ENCODE results near the gene PNPLA2. TPM values are rescaled to one million over a fixed set of nuclear protein-coding genes. Genes with fewer than 3 reads are reported as not detected.
A peak's percentile ranks its signal among the peaks of the same experiment; 100 is the strongest.

PNPLA2 gene
- total RNA-seq, 2 experiments from 2014 or later: 24.7 to 26.2 TPM

- Mint-ChIP-seq H3K36me3 (ENCODE audit: low read depth) (peaks cover 7% of the 10 kb centered on the region), H3K4me3 (peak overlapping the region; percentile 65), H3K4me1 (peaks cover 27% of the 10 kb centered on the region), H3K27ac (no peak overlapping the region), H3K27me3 (peaks cover 4% of the 10 kb centered on the region), H3K9me3 (ENCODE audit: low read depth) (no peaks in the 10 kb centered on the region)
- intact Hi-C loops (cut with DNase I, micrococcal nuclease): loop anchor here (2.0 to 10.0 kb wide), 4 partner anchors 35 to 921 kb away; partner anchors contain the start of genes BRSK2 (in 1 of the 2), CTSD (in 1 of the 2) and RPLP2 (in 1 of the 2)
- CTCF ChIA-PET: interaction anchor here (1.2 kb wide), 1 partner anchor 19 kb away, joined by 3 read pairs; no protein-coding TSS in a partner anchor
- POLR2A ChIA-PET: no interaction called here
- no peak for ATAC-seq
- peak; percentile 36 for DNase-seq
These were observed 25.3 kb downstream of the PNPLA2 start for GRCh38 chr11:843818-844692.

- Mint-ChIP-seq H3K27ac (no peak overlapping the region), H3K27me3 (peaks cover 4% of the 10 kb centered on the region), H3K4me1 (peaks cover 30% of the 10 kb centered on the region), H3K4me3 (no peak overlapping the region), H3K9me3 (ENCODE audit: low read depth) (no peaks in the 10 kb centered on the region), H3K36me3 (ENCODE audit: low read depth) (peaks cover 6% of the 10 kb centered on the region)
- peak; percentile 49 for DNase-seq
- CTCF ChIA-PET: interaction anchor here (0.7 kb wide), 1 partner anchor 80 kb away, joined by 3 read pairs; no protein-coding TSS in a partner anchor
- intact Hi-C loops (cut with DNase I, micrococcal nuclease): loop anchor here (5.0 to 10.0 kb wide), 5 partner anchors 67 to 920 kb away; partner anchors contain the start of genes BRSK2 (in 1 of the 2), CHID1 (in 1 of the 2) and CTSD (in 1 of the 2)
- ATAC-seq: no peak
- POLR2A ChIA-PET: no interaction called here
These were observed 26.3 kb downstream of the PNPLA2 start for GRCh38 chr11:844693-845644.

GRCh38 chr11:845872-846495 is 27.3 kb downstream of the PNPLA2 start:
- Mint-ChIP-seq H3K27me3 (peaks cover 4% of the 10 kb centered on the region), H3K9me3 (ENCODE audit: low read depth) (no peaks in the 10 kb centered on the region), H3K27ac (no peak overlapping the region), H3K36me3 (ENCODE audit: low read depth) (no peaks in the 10 kb centered on the region), H3K4me1 (peaks cover 20% of the 10 kb centered on the region), H3K4me3 (no peak overlapping the region)
- POLR2A ChIA-PET: no interaction called here
- intact Hi-C loops (cut with DNase I, micrococcal nuclease): loop anchor here (5.0 to 10.0 kb wide), 5 partner anchors 66 to 919 kb away; partner anchors contain the start of genes BRSK2 (in 1 of the 2), CHID1 (in 1 of the 2) and CTSD (in 1 of the 2)
- ATAC-seq (no peak), DNase-seq (no peak)
- CTCF ChIA-PET: interaction anchor here (0.7 kb wide), 1 partner anchor 79 kb away, joined by 3 read pairs; no protein-coding TSS in a partner anchor

GRCh38 chr11:846496-847098 is 27.9 kb downstream of the PNPLA2 start:
- intact Hi-C loops (cut with DNase I, micrococcal nuclease): loop anchor here (5.0 to 10.0 kb wide), 5 partner anchors 66 to 918 kb away; partner anchors contain the start of genes BRSK2 (in 1 of the 2), CHID1 (in 1 of the 2) and CTSD (in 1 of the 2)
- Mint-ChIP-seq H3K27ac (no peak overlapping the region), H3K4me1 (peaks cover 15% of the 10 kb centered on the region), H3K27me3 (peaks cover 4% of the 10 kb centered on the region), H3K9me3 (ENCODE audit: low read depth) (no peaks in the 10 kb centered on the region), H3K36me3 (ENCODE audit: low read depth) (no peaks in the 10 kb centered on the region), H3K4me3 (no peak overlapping the region)
- ChIA-PET CTCF (interaction anchor here (0.6 kb wide), 1 partner anchor 102 kb away, joined by 3 read pairs; no protein-coding TSS in a partner anchor), POLR2A (no interaction called here)
- ATAC-seq: no peak
- no peak for DNase-seq

- CTCF ChIA-PET: interaction anchor here (0.6 to 2.0 kb wide), 8 partner anchors 8 to 218 kb away, joined by 3 to 8 read pairs (median 4); partner anchors contain the start of genes CD151 and PNPLA2
- Mint-ChIP-seq H3K4me1 (peaks cover 15% of the 10 kb centered on the region), H3K4me3 (no peak overlapping the region), H3K36me3 (ENCODE audit: low read depth) (no peaks in the 10 kb centered on the region), H3K27ac (no peak overlapping the region), H3K27me3 (peaks cover 4% of the 10 kb centered on the region), H3K9me3 (ENCODE audit: low read depth) (no peaks in the 10 kb centered on the region)
- POLR2A ChIA-PET: no interaction called here
- intact Hi-C loops (cut with DNase I, micrococcal nuclease): loop anchor here (1.0 to 10.0 kb wide), 7 partner anchors 62 to 917 kb away; partner anchors contain the start of genes CHID1 (in 2 of the 2), BRSK2 (in 1 of the 2) and CTSD (in 1 of the 2)
- DNase-seq (no peak), ATAC-seq (no peak)
These were observed 29.2 kb downstream of the PNPLA2 start for GRCh38 chr11:847876-848275.

GRCh38 chr11:848380-848931 is 29.7 kb downstream of the PNPLA2 start:
- peak; percentile 68 for ATAC-seq
- POLR2A ChIA-PET: no interaction called here
- H3K27ac Mint-ChIP-seq: no peak overlapping the region
- peaks cover 13% of the 10 kb centered on the region for H3K4me1 Mint-ChIP-seq
- no peaks in the 10 kb centered on the region for H3K9me3 Mint-ChIP-seq (ENCODE audit: low read depth)
- intact Hi-C loops (cut with DNase I, micrococcal nuclease): loop anchor here (1.0 to 10.0 kb wide), 7 partner anchors 62 to 916 kb away; partner anchors contain the start of genes CHID1 (in 2 of the 2), BRSK2 (in 1 of the 2) and CTSD (in 1 of the 2)
- CTCF ChIA-PET: interaction anchor here (0.7 to 2.0 kb wide), 8 partner anchors 8 to 206 kb away, joined by 3 to 8 read pairs (median 4); partner anchors contain the start of genes CD151 and PNPLA2
- peak overlapping the region; percentile 62 for H3K4me3 Mint-ChIP-seq
- no peaks in the 10 kb centered on the region for H3K36me3 Mint-ChIP-seq (ENCODE audit: low read depth)
- H3K27me3 Mint-ChIP-seq: peaks cover 2% of the 10 kb centered on the region
- DNase-seq: peak; percentile 81

- ChIA-PET CTCF (interaction anchor here (0.7 to 2.0 kb wide), 6 partner anchors 12 to 205 kb away, joined by 3 to 8 read pairs (median 3); partner anchors contain the start of genes CD151 and PNPLA2), POLR2A (no interaction called here)
- Mint-ChIP-seq H3K36me3 (ENCODE audit: low read depth) (no peaks in the 10 kb centered on the region), H3K4me3 (peak overlapping the region; percentile 62), H3K4me1 (peaks cover 8% of the 10 kb centered on the region), H3K9me3 (ENCODE audit: low read depth) (no peaks in the 10 kb centered on the region), H3K27ac (no peak overlapping the region), H3K27me3 (no peaks in the 10 kb centered on the region)
- ATAC-seq (peak; percentile 30), DNase-seq (peak; percentile 64)
- intact Hi-C loops (cut with DNase I, micrococcal nuclease): loop anchor here (5.0 to 10.0 kb wide), 5 partner anchors 63 to 916 kb away; partner anchors contain the start of genes BRSK2 (in 1 of the 2), CHID1 (in 1 of the 2) and CTSD (in 1 of the 2)
These were observed 30.6 kb downstream of the PNPLA2 start for GRCh38 chr11:849104-849824.

GRCh38 chr11:849951-850774 is 31.4 kb downstream of the PNPLA2 start:
- Mint-ChIP-seq H3K4me1 (peaks cover 8% of the 10 kb centered on the region), H3K36me3 (ENCODE audit: low read depth) (no peaks in the 10 kb centered on the region), H3K27ac (no peak overlapping the region), H3K9me3 (ENCODE audit: low read depth) (no peaks in the 10 kb centered on the region), H3K27me3 (no peaks in the 10 kb centered on the region), H3K4me3 (peak overlapping the region; percentile 30)
- DNase-seq: no peak
- ChIA-PET CTCF (no interaction called here), POLR2A (no interaction called here)
- intact Hi-C loops (cut with DNase I, micrococcal nuclease): loop anchor here (5.0 to 10.0 kb wide), 5 partner anchors 62 to 915 kb away; partner anchors contain the start of genes BRSK2 (in 1 of the 2), CHID1 (in 1 of the 2) and CTSD (in 1 of the 2)
- ATAC-seq: peak; percentile 23

All from activated CD4-positive, alpha-beta T cell treated with anti-CD3 and anti-CD28 coated beads for 36 hours (primary cell).